Measurements from ENCODE around the gene C11orf98. TPM values are rescaled to one million over a fixed set of nuclear protein-coding genes. Genes with fewer than 3 reads are reported as not detected.
"Not testable (repeated sequence)": the region's sequence is repeated elsewhere in the genome, so short reads cannot be mapped to it uniquely, and the experiment has no call there.

Gene C11orf98
- total RNA-seq, 1 experiment from 2014 or later = 139 TPM

GRCh38 chr11:62621027-62621566, 43.9 kb downstream of the C11orf98 start:
- Histone ChIP-seq H2BK20ac (ENCODE audit: low read depth, low read length, poor library complexity, severe bottlenecking) (no peak overlapping the region), H2BK5ac (ENCODE audit: insufficient read length, low read length) (no peak overlapping the region), H2BK120ac (ENCODE audit: low read depth, low read length, poor library complexity, severe bottlenecking) (no peak overlapping the region), H3T11ph (ENCODE audit: low read length) (no peak overlapping the region), H3K27me3 (ENCODE audit: insufficient read depth, low read length) (no peaks in the 10 kb centered on the region), H2BK15ac (ENCODE audit: low read depth, low read length) (no peak overlapping the region), H3K79me1 (ENCODE audit: insufficient read depth, low read depth, low read length, poor library complexity, severe bottlenecking) (no peaks in the 10 kb centered on the region), H2BK12ac (ENCODE audit: insufficient read length, low read depth, low read length) (no peak overlapping the region), H4K5ac (ENCODE audit: insufficient read length, low read depth, low read length) (no peak overlapping the region), H3K56ac (ENCODE audit: insufficient read length, low read depth, low read length) (no peak overlapping the region), H3K79me2 (ENCODE audit: insufficient read depth, low read length) (no peaks in the 10 kb centered on the region; the same call in 1 of the 2 replicates), H3K4me1 (ENCODE audit: insufficient read depth, low read length) (peaks cover 2% of the 10 kb centered on the region; the same call in 1 of the 2 replicates), H3K9me3 (ENCODE audit: control insufficient read depth, low read depth, low read length) (no peaks in the 10 kb centered on the region), H4K91ac (ENCODE audit: insufficient read length, low read depth, low read length) (no peak overlapping the region), H3K18ac (ENCODE audit: insufficient read length, low read depth, low read length) (peak overlapping the region; percentile 87), H3K4ac (ENCODE audit: low read depth, low read length) (no peak overlapping the region), H3K9ac (ENCODE audit: extremely low read depth, insufficient read length, low read length) (peak overlapping the region; percentile 85), H3K23ac (ENCODE audit: insufficient read length, low read depth, low read length) (peak overlapping the region; percentile 93), H3K14ac (ENCODE audit: insufficient read depth, low read length) (peak overlapping the region; percentile 83), H3K23me2 (ENCODE audit: insufficient read length, low read depth, low read length, poor library complexity, severe bottlenecking) (peaks cover 8% of the 10 kb centered on the region), H3K4me2 (ENCODE audit: insufficient read depth, insufficient read length, low read length) (peak overlapping the region; percentile 98), H4K20me1 (ENCODE audit: control insufficient read depth, insufficient read depth, insufficient read length) (no peaks in the 10 kb centered on the region), H4K8ac (replicated peaks; ENCODE audit: insufficient read length, low read depth, low read length) (no peak overlapping the region), H2AFZ (ENCODE audit: low read length) (no peak overlapping the region), H2AK5ac (ENCODE audit: insufficient read length, low read length) (no peak overlapping the region), H3K27ac (ENCODE audit: insufficient read length, low read depth, low read length) (no peak overlapping the region)
- Mint-ChIP-seq H3K27ac (peak overlapping the region; percentile 95 to 98 (median 96)), H3K4me1 (peaks cover 17 to 19% of the 10 kb centered on the region in 2 experiments), H3K27me3 (ENCODE audit: low read depth) (no peaks in the 10 kb centered on the region), H3K36me3 (ENCODE audit: insufficient read depth in 1 of 3, low read depth in 3 of 3) (peaks cover 13 to 39% (median 38%) of the 10 kb centered on the region in 3 experiments; a peak in 6 of 7 replicates), H3K9me3 (no peaks in the 10 kb centered on the region), H3K4me3 (peak overlapping the region; percentile 95 to 98)
- DNase-seq = no peak
- no peak for TF ChIP-seq CTCF (conservative IDR thresholded peaks at IDR 0.05)
- WGBS (ENCODE audit: extremely low coverage, insufficient read length, low lambda C conversion rate) = no CpG with 5 or more reads among the region's 8 CpGs

GRCh38 chr11:62616957-62617356, 48.1 kb downstream of the C11orf98 start:
- H3K4ac ChIP-seq (ENCODE audit: low read depth, low read length); H2BK120ac ChIP-seq (ENCODE audit: low read depth, low read length, poor library complexity, severe bottlenecking); H2BK12ac ChIP-seq (ENCODE audit: insufficient read length, low read depth, low read length); H2BK15ac ChIP-seq (ENCODE audit: low read depth, low read length); H3K4me2 ChIP-seq (ENCODE audit: insufficient read depth, insufficient read length, low read length); H3K9me3 ChIP-seq (ENCODE audit: control insufficient read depth, low read depth, low read length); H2AFZ ChIP-seq (ENCODE audit: low read length); H3K14ac ChIP-seq (ENCODE audit: insufficient read depth, low read length); H4K5ac ChIP-seq (ENCODE audit: insufficient read length, low read depth, low read length); DNase-seq; H3K18ac ChIP-seq (ENCODE audit: insufficient read length, low read depth, low read length); H3T11ph ChIP-seq (ENCODE audit: low read length); H3K9me3 Mint-ChIP-seq; H4K8ac ChIP-seq (replicated peaks; ENCODE audit: insufficient read length, low read depth, low read length); H3K23ac ChIP-seq (ENCODE audit: insufficient read length, low read depth, low read length); H3K9ac ChIP-seq (ENCODE audit: extremely low read depth, insufficient read length, low read length); H2AK5ac ChIP-seq (ENCODE audit: insufficient read length, low read length); H4K91ac ChIP-seq (ENCODE audit: insufficient read length, low read depth, low read length); H3K56ac ChIP-seq (ENCODE audit: insufficient read length, low read depth, low read length); H3K79me2 ChIP-seq (ENCODE audit: insufficient read depth, low read length); H2BK20ac ChIP-seq (ENCODE audit: low read depth, low read length, poor library complexity, severe bottlenecking); H2BK5ac ChIP-seq (ENCODE audit: insufficient read length, low read length); H3K4me1 ChIP-seq (ENCODE audit: insufficient read depth, low read length); H4K20me1 ChIP-seq (ENCODE audit: control insufficient read depth, insufficient read depth, insufficient read length); H3K27me3 ChIP-seq (ENCODE audit: insufficient read depth, low read length); H3K4me3 Mint-ChIP-seq; H3K79me1 ChIP-seq (ENCODE audit: insufficient read depth, low read depth, low read length, poor library complexity, severe bottlenecking); H3K27ac ChIP-seq (ENCODE audit: insufficient read length, low read depth, low read length); H3K27me3 Mint-ChIP-seq (ENCODE audit: low read depth): not testable (repeated sequence)
- Mint-ChIP-seq H3K4me1 (peaks cover 20 to 29% of the 10 kb centered on the region in 2 experiments), H3K27ac (0 out of 7 replicates have a peak overlapping the region, but pooled peaks of 1 of the 3 experiments have one; percentile 22), H3K36me3 (ENCODE audit: insufficient read depth in 1 of 3, low read depth in 3 of 3) (peaks cover 2 to 20% (median 19%) of the 10 kb centered on the region in 3 experiments; a peak in 6 of 7 replicates)
- peaks cover 13% of the 10 kb centered on the region for H3K23me2 ChIP-seq (ENCODE audit: insufficient read length, low read depth, low read length, poor library complexity, severe bottlenecking)
- no CpG with 5 or more reads among the region's 14 CpGs for WGBS (ENCODE audit: extremely low coverage, insufficient read length, low lambda C conversion rate)
